ENCODE measurements around the gene ZNF548. TPM values are rescaled to one million over a fixed set of nuclear protein-coding genes. Genes with fewer than 3 reads are reported as not detected.
A peak's percentile ranks its signal among the peaks of the same experiment; 100 is the strongest.

ZNF548 gene
- polyA plus RNA-seq, 3 donors: 4.6 to 20.7 (median 6.0) TPM

DNA sequence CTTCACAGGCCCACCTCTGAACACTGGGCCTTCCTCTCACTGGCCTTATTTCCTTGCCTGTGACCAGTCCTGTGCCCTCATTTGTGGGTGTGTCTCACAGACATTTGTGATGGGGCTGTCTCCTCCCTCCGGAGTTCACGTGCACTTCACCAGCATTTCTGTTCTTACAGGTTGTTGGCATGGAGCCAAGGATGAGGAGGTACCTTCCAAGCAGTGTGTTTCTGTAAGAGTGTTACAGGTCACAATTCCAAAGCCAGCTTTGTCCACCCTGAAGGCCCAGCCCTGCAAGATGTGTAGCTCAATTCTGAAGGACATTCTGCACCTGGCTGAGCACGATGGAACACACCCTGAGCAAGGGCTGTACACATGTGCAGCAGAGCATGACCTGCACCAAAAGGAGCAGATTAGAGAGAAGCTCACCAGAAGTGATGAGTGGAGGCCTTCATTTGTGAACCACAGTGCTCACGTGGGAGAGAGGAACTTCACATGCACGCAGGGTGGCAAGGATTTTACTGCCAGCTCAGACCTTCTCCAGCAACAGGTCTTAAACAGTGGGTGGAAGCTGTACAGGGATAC lies 53.6 kb downstream of the ZNF548 start:
- Histone ChIP-seq H2AFZ (ENCODE audit: insufficient read depth, low read depth, low read length, poor library complexity, severe bottlenecking) (no peak overlapping the region), H3K4me1 (ENCODE audit: control insufficient read depth in 1 of 2, insufficient read depth in 2 of 2, low read length in 2 of 2) (no peaks in the 10 kb centered on the region), H3K27ac (ENCODE audit: low read depth in 1 of 2, low read length in 2 of 2) (no peak overlapping the region), H3K27me3 (ENCODE audit: control insufficient read depth in 2 of 2, insufficient read depth in 2 of 2, low read length in 2 of 2) (no peaks in the 10 kb centered on the region), H3K36me3 (replicated peaks in 1 of 2; ENCODE audit: control insufficient read depth in 1 of 2, insufficient read depth in 2 of 2, low read length in 2 of 2) (peaks cover 0 to 36% of the 10 kb centered on the region in 2 donors), H4K20me1 (ENCODE audit: insufficient read depth, low read length) (no peaks in the 10 kb centered on the region), H3K4me2 (replicated peaks; ENCODE audit: extremely low read depth, low read length, poor library complexity, severe bottlenecking) (no peak overlapping the region), H3K79me2 (ENCODE audit: insufficient read depth, low read length) (no peaks in the 10 kb centered on the region), H3K9ac (ENCODE audit: insufficient read depth, low read length, poor library complexity, severe bottlenecking) (no peak overlapping the region), H3K4me3 (replicated peaks in 1 of 3; ENCODE audit: low read depth in 2 of 3, low read length in 3 of 3) (peak overlapping the region in 1 of 3 experiments; percentile 17), H3K9me3 (replicated peaks in 1 of 2; ENCODE audit: control insufficient read depth in 1 of 2, insufficient read depth in 1 of 2, low read length in 2 of 2) (peaks cover 84 to 88% of the 10 kb centered on the region in 2 donors)
- intact Hi-C loops (cut with micrococcal nuclease): no loop called here
- Mint-ChIP-seq H3K27ac (no peak overlapping the region), H3K27me3 (ENCODE audit: low read depth in 3 of 3) (peaks cover 0 to 2% (median 0%) of the 10 kb centered on the region in 3 donors), H3K9me3 (peaks cover 49 to 89% (median 78%) of the 10 kb centered on the region in 7 donors), H3K4me3 (no peak overlapping the region), H3K4me1 (no peaks in the 10 kb centered on the region), H3K36me3 (peaks cover 35 to 41% of the 10 kb centered on the region in 2 donors)
- no peak for DNase-seq
- TF ChIP-seq, protein P1, sequence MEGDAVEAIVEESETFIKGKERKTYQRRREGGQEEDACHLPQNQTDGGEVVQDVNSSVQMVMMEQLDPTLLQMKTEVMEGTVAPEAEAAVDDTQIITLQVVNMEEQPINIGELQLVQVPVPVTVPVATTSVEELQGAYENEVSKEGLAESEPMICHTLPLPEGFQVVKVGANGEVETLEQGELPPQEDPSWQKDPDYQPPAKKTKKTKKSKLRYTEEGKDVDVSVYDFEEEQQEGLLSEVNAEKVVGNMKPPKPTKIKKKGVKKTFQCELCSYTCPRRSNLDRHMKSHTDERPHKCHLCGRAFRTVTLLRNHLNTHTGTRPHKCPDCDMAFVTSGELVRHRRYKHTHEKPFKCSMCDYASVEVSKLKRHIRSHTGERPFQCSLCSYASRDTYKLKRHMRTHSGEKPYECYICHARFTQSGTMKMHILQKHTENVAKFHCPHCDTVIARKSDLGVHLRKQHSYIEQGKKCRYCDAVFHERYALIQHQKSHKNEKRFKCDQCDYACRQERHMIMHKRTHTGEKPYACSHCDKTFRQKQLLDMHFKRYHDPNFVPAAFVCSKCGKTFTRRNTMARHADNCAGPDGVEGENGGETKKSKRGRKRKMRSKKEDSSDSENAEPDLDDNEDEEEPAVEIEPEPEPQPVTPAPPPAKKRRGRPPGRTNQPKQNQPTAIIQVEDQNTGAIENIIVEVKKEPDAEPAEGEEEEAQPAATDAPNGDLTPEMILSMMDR (IDR thresholded peaks at IDR 0.05): no peak
- 100% methylated on average over 2 of the region's 5 CpGs for WGBS (ENCODE audit: insufficient coverage)

DNA sequence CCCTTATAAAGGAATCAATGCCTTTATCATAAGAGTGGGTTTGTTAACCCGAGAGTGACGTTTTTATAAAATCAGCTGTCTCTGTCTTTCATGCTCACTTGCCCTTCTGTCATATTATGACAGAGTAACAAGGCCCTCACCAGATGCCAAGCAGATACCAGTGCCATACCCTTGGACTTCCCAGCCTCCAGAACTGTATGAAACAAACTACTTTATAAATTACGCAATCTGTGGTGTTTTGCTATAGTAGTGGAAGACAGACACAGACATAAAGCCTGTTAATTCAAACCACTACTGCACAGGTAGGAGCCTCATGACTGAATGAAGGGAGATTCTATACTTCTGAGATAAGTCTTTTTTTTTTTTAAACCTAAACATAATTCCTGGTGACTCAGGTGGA lies 62.7 kb downstream of the ZNF548 start:
- Histone ChIP-seq H3K4me1 (ENCODE audit: control insufficient read depth in 1 of 2, insufficient read depth in 2 of 2, low read length in 2 of 2) (no peaks in the 10 kb centered on the region), H3K4me2 (replicated peaks; ENCODE audit: extremely low read depth, low read length, poor library complexity, severe bottlenecking) (no peak overlapping the region), H2AFZ (ENCODE audit: insufficient read depth, low read depth, low read length, poor library complexity, severe bottlenecking) (no peak overlapping the region), H3K79me2 (ENCODE audit: insufficient read depth, low read length) (no peaks in the 10 kb centered on the region), H3K9me3 (replicated peaks in 1 of 2; ENCODE audit: control insufficient read depth in 1 of 2, insufficient read depth in 1 of 2, low read length in 2 of 2) (peaks cover 59 to 79% of the 10 kb centered on the region in 2 donors), H3K4me3 (replicated peaks in 1 of 3; ENCODE audit: low read depth in 2 of 3, low read length in 3 of 3) (no peak overlapping the region), H3K27me3 (ENCODE audit: control insufficient read depth in 2 of 2, insufficient read depth in 2 of 2, low read length in 2 of 2) (no peaks in the 10 kb centered on the region), H3K36me3 (replicated peaks in 1 of 2; ENCODE audit: control insufficient read depth in 1 of 2, insufficient read depth in 2 of 2, low read length in 2 of 2) (no peaks in the 10 kb centered on the region), H3K9ac (ENCODE audit: insufficient read depth, low read length, poor library complexity, severe bottlenecking) (no peak overlapping the region), H3K27ac (ENCODE audit: low read depth in 1 of 2, low read length in 2 of 2) (no peak overlapping the region), H4K20me1 (ENCODE audit: insufficient read depth, low read length) (no peaks in the 10 kb centered on the region)
- TF ChIP-seq, protein P1 (IDR thresholded peaks at IDR 0.05): no peak
- Mint-ChIP-seq H3K27me3 (ENCODE audit: low read depth in 3 of 3) (peaks cover 0 to 3% (median 0%) of the 10 kb centered on the region in 3 donors), H3K4me3 (no peak overlapping the region), H3K36me3 (peaks cover 3% of the 10 kb centered on the region in 2 donors), H3K4me1 (no peaks in the 10 kb centered on the region), H3K9me3 (peaks cover 35 to 80% (median 68%) of the 10 kb centered on the region in 7 donors), H3K27ac (no peak overlapping the region)
- intact Hi-C loops (cut with micrococcal nuclease): no loop called here
- no peak for DNase-seq
- WGBS (ENCODE audit: insufficient coverage): no CpG with 5 or more reads among the region's 3 CpGs

Other genes with a start within 250 kb of the ZNF548 start
- not detected for gene ZIM3, start 244.7 kb upstream of the ZNF548 start, polyA plus RNA-seq
- not detected for gene DUXA, start 222.4 kb upstream of the ZNF548 start, polyA plus RNA-seq
- 1 to 10 TPM; 5.3 to 6.9 (median 5.6) TPM for gene ZNF264, start 198.4 kb upstream of the ZNF548 start, polyA plus RNA-seq
- gene AURKC, start 158.8 kb upstream of the ZNF548 start, polyA plus RNA-seq: under 1 TPM in 2 of 3 donors, not detected in 1; 0.19 to 0.44 TPM
- 1 to 10 TPM; 1.3 to 3.4 (median 3.3) TPM for gene ZNF805, start 149.2 kb upstream of the ZNF548 start, polyA plus RNA-seq
- gene ZNF460, start 109.4 kb upstream of the ZNF548 start, polyA plus RNA-seq: 1 to 10 TPM; 2.8 to 4.5 (median 3.5) TPM
- gene ZNF543, start 69.4 kb upstream of the ZNF548 start, polyA plus RNA-seq: 1 to 10 TPM in 1 of 3 donors, under 1 TPM in 2; 0.85 to 1.1 (median 0.99) TPM
- gene ZNF304, start 38.6 kb upstream of the ZNF548 start, polyA plus RNA-seq: 1 to 10 TPM in 2 of 3 donors, under 1 TPM in 1; 0.96 to 2.9 (median 1.0) TPM
- gene TRAPPC2B, start 26.3 kb upstream of the ZNF548 start, polyA plus RNA-seq: 10 to 100 TPM in 2 of 3 donors, 1 to 10 TPM in 1; 7.4 to 13.9 (median 11.5) TPM
- under 1 TPM in 2 of 3 donors, not detected in 1; 0.30 to 0.32 TPM for gene ZNF547, start 26.3 kb upstream of the ZNF548 start, polyA plus RNA-seq
- 1 to 10 TPM; 1.4 to 3.3 (median 2.3) TPM for gene ZNF17, start 21.3 kb downstream of the ZNF548 start, polyA plus RNA-seq
- gene ZNF749, start 45.5 kb downstream of the ZNF548 start, polyA plus RNA-seq: 1 to 10 TPM; 3.4 to 9.0 (median 3.7) TPM
- under 1 TPM in 2 of 3 donors, not detected in 1; 0.07 to 0.08 TPM for gene VN1R1, start 67.3 kb downstream of the ZNF548 start, polyA plus RNA-seq
- 1 to 10 TPM in 1 of 3 donors, under 1 TPM in 2; 0.32 to 1.2 (median 0.99) TPM for gene ZNF772, start 87.7 kb downstream of the ZNF548 start, polyA plus RNA-seq
- 1 to 10 TPM; 1.3 to 1.6 (median 1.4) TPM for gene ZNF419, start 97.9 kb downstream of the ZNF548 start, polyA plus RNA-seq
- gene ZNF773, start 110.1 kb downstream of the ZNF548 start, polyA plus RNA-seq: 1 to 10 TPM in 1 of 3 donors, under 1 TPM in 2; 0.87 to 1.6 (median 0.92) TPM
- 1 to 10 TPM in 1 of 3 donors, under 1 TPM in 2; 0.54 to 1.5 (median 0.74) TPM for gene ZNF549, start 137.5 kb downstream of the ZNF548 start, polyA plus RNA-seq
- gene ZNF550, start 170.0 kb downstream of the ZNF548 start, polyA plus RNA-seq: 1 to 10 TPM in 1 of 3 donors, under 1 TPM in 2; 0.25 to 2.7 (median 0.65) TPM
- 1 to 10 TPM in 2 of 3 donors, under 1 TPM in 1; 0.48 to 2.1 (median 1.4) TPM for gene ZNF416, start 189.1 kb downstream of the ZNF548 start, polyA plus RNA-seq
- gene ZIK1, start 194.3 kb downstream of the ZNF548 start, polyA plus RNA-seq: 1 to 10 TPM in 2 of 3 donors, under 1 TPM in 1; 0.51 to 1.1 (median 1.0) TPM
- gene ZNF530, start 210.0 kb downstream of the ZNF548 start, polyA plus RNA-seq: 1 to 10 TPM in 1 of 3 donors, under 1 TPM in 2; 0.72 to 1.3 (median 0.84) TPM
- gene ZNF134, start 224.4 kb downstream of the ZNF548 start, polyA plus RNA-seq: 1 to 10 TPM; 2.2 to 5.4 (median 3.3) TPM
- gene ZNF211, start 243.3 kb downstream of the ZNF548 start, polyA plus RNA-seq: 10 to 100 TPM in 1 of 3 donors, 1 to 10 TPM in 2; 4.5 to 13.9 (median 6.1) TPM

All from CD14-positive monocyte (primary cell).